KG1 (cell line): ENCODE results near the gene RASAL1.

ENCODE experiments used
- DNase-seq: peaks from one replicate; lab custom pipeline; 2025; lab: John Stamatoyannopoulos, UW

The RASAL1 gene

GRCh38 chr12:113071135-113072112, 64.1 kb downstream of the RASAL1 start:
- DNase-seq: no peak

- DNase-seq: peak; percentile 20
Observed at GRCh38 chr12:113070117-113070906, 65.2 kb downstream of the RASAL1 start.

- no peak for DNase-seq
Observed at GRCh38 chr12:113069751-113070116, 65.8 kb downstream of the RASAL1 start.

GRCh38 chr12:113069149-113069548, 66.4 kb downstream of the RASAL1 start:
- no peak for DNase-seq

- DNase-seq: no peak
Observed at GRCh38 chr12:113067987-113068935, 67.3 kb downstream of the RASAL1 start.

- no peak for DNase-seq
Observed at GRCh38 chr12:113066813-113067400, 68.7 kb downstream of the RASAL1 start.

- no peak for DNase-seq
Observed at GRCh38 chr12:113065126-113066007, 70.2 kb downstream of the RASAL1 start.

GRCh38 chr12:113064395-113065125, 71.0 kb downstream of the RASAL1 start:
- no peak for DNase-seq

- DNase-seq: no peak
Observed at GRCh38 chr12:113063396-113064350, 71.9 kb downstream of the RASAL1 start.

- DNase-seq: no peak
Observed at GRCh38 chr12:113062502-113063395, 72.8 kb downstream of the RASAL1 start.

GRCh38 chr12:113061061-113061694, 74.4 kb downstream of the RASAL1 start:
- DNase-seq: no peak

GRCh38 chr12:113060336-113060960, 75.1 kb downstream of the RASAL1 start:
- DNase-seq: no peak

GRCh38 chr12:113059071-113059595, 76.4 kb downstream of the RASAL1 start:
- no peak for DNase-seq

- DNase-seq: no peak
Observed at GRCh38 chr12:113058553-113058952, 77.0 kb downstream of the RASAL1 start.

GRCh38 chr12:113057565-113058485, 77.7 kb downstream of the RASAL1 start:
- DNase-seq: no peak
